Peyer's patch (tissue), 4 donors: ENCODE data around the gene CREB1.

Experiments
- CTCF ChIP-seq, 6 experiments: fragments of 450-650 bp in 4 of 6; fragments of 200-600 bp in 2 of 6; sonication (generic) in 1 of 6; IDR thresholded peaks; one replicate each; pipeline ENCODE4 v1.5.1; 2017 to 2019; ENCODE audit warnings: antibody characterized with exemption in 6 of 6, mild to moderate bottlenecking in 3 of 6, moderate library complexity in 1 of 6
- POLR2A ChIP-seq, 2 donors: fragments of 450-650 bp; IDR thresholded peaks; one replicate each; pipeline ENCODE4 v1.5.1; 2017; ENCODE audit warnings: antibody characterized with exemption in 2 of 2, mild to moderate bottlenecking in 2 of 2, moderate library complexity in 2 of 2

- TF ChIP-seq CTCF (IDR thresholded peaks at IDR 0.05) (no peak), POLR2A (IDR thresholded peaks at IDR 0.05) (no peak)
These were observed 35.6 kb upstream of the CREB1 start for GRCh38 chr2:207494137-207494536.
